Bronchial epithelial cell (primary cell): Measurements from ENCODE around the gene HDDC3. TPM values are rescaled to one million over a fixed set of nuclear protein-coding genes. Genes with fewer than 3 reads are reported as not detected.

Source experiments
- DNase-seq: peaks from one replicate; pipeline ENCODE4 v3.0.0-alpha.2; 2010; ENCODE audit warnings: low read depth
- FAIRE-seq: peaks from 2 replicates; lab custom pipeline; 2011; peaks lifted over from hg19 to GRCh38; lab: Jason Lieb, UNC
- H3K27me3 ChIP-seq: 2 replicates; pipeline ENCODE4 v1.5.1; 2011; ENCODE audit warnings: low read length; ENCODE audit not compliant: control insufficient read depth, insufficient read depth
- H3K36me3 ChIP-seq: 2 replicates; pipeline ENCODE4 v1.5.1; 2011; ENCODE audit warnings: low read length; ENCODE audit not compliant: control insufficient read depth, insufficient read depth
- H3K4me3 ChIP-seq: 2 replicates; pipeline ENCODE4 v1.5.1; 2011; ENCODE audit warnings: mild to moderate bottlenecking, low read depth, low read length, control low read depth
- CTCF ChIP-seq: IDR thresholded peaks from 2 replicates; pipeline ENCODE4 v1.5.1; 2011; ENCODE audit warnings: mild to moderate bottlenecking, moderate library complexity, low read length, control low read depth, inconsistent platforms; ENCODE audit not compliant: insufficient read depth, severe bottlenecking
- total RNA-seq: library from RNA; depleted of rRNA; stranded (reverse); fragments of >200 nt; gene quantifications from 2 replicates; pipeline ENCODE4 v1.2.1, GENCODE V29; 2014

HDDC3 gene
- total RNA-seq, 1 donor from 2014 or later = 37.6 TPM

- FAIRE-seq = no peak
- peaks cover 30% of the 10 kb centered on the region for H3K36me3 ChIP-seq
- no peak for DNase-seq
Measured at GRCh38 chr15:90907838-90908507, 24.4 kb downstream of the HDDC3 start.

GRCh38 chr15:90907051-90907660, 25.2 kb downstream of the HDDC3 start:
- FAIRE-seq = no peak

More at GRCh38 chr15:90907838-90908507, 24.4 kb downstream of the HDDC3 start:
- Histone ChIP-seq H3K27me3 (no peaks in the 10 kb centered on the region), H3K4me3 (no peak overlapping the region)
- TF ChIP-seq CTCF = no peak

GRCh38 chr15:90906181-90906849, 26.0 kb downstream of the HDDC3 start:
- Histone ChIP-seq H3K36me3 (peaks cover 23% of the 10 kb centered on the region), H3K27me3 (no peaks in the 10 kb centered on the region), H3K4me3 (no peak overlapping the region)
- TF ChIP-seq CTCF = no peak
- no peak for FAIRE-seq
- DNase-seq = no peak

More at GRCh38 chr15:90907051-90907660, 25.2 kb downstream of the HDDC3 start:
- H3K36me3 ChIP-seq = peaks cover 25% of the 10 kb centered on the region
- H3K4me3 ChIP-seq = no peak overlapping the region
- H3K27me3 ChIP-seq = no peaks in the 10 kb centered on the region
- TF ChIP-seq CTCF = no peak
- DNase-seq = no peak

- no peak for DNase-seq
- H3K36me3 ChIP-seq = peaks cover 18% of the 10 kb centered on the region
- no peak overlapping the region for H3K4me3 ChIP-seq
- H3K27me3 ChIP-seq = no peaks in the 10 kb centered on the region
- TF ChIP-seq CTCF = no peak
- no peak for FAIRE-seq
Measured at GRCh38 chr15:90905306-90906180, 26.8 kb downstream of the HDDC3 start.

GRCh38 chr15:90904746-90905145, 27.6 kb downstream of the HDDC3 start:
- FAIRE-seq (no peak), DNase-seq (no peak)
- Histone ChIP-seq H3K36me3 (peaks cover 14% of the 10 kb centered on the region), H3K27me3 (no peaks in the 10 kb centered on the region), H3K4me3 (no peak overlapping the region)
- TF ChIP-seq CTCF = no peak
